Large intestine (tissue), 3 donors: ENCODE data around the gene MYLIP. TPM values are rescaled to one million over a fixed set of nuclear protein-coding genes. Genes with fewer than 3 reads are reported as not detected.

Source experiments
- DNase-seq, 2 donors: peaks; one replicate each; pipeline versions ENCODE4 v3.0.0 to v3.0.0-alpha.2; 2013
- H3K27ac ChIP-seq: one replicate; pipeline ENCODE4 v1.5.1; 2013; ENCODE audit warnings: low read length
- H3K27me3 ChIP-seq: 2 replicates; pipeline ENCODE4 v1.6.1; 2013; ENCODE audit warnings: low read length; ENCODE audit not compliant: control insufficient read depth, insufficient read depth
- H3K36me3 ChIP-seq: 2 replicates; pipeline ENCODE4 v1.6.1; 2013; ENCODE audit warnings: low read length; ENCODE audit not compliant: control insufficient read depth, insufficient read depth
- H3K4me1 ChIP-seq: one replicate; pipeline ENCODE4 v1.6.1; 2013; ENCODE audit warnings: low read length; ENCODE audit not compliant: control insufficient read depth, insufficient read depth
- H3K4me3 ChIP-seq: one replicate; pipeline ENCODE4 v1.5.1; 2013; ENCODE audit warnings: low read length
- H3K9me3 ChIP-seq: one replicate; pipeline ENCODE4 v1.6.1; 2013; ENCODE audit warnings: mild to moderate bottlenecking, low read depth, low read length, moderate library complexity; ENCODE audit not compliant: control insufficient read depth
- WGBS: methylation state at CpG from one replicate; pipeline ENCODE4 v1.1.5; 2013; ENCODE audit warnings: low lambda C conversion rate; ENCODE audit not compliant: insufficient coverage; 5-methylcytosine and 5-hydroxymethylcytosine counted together
- polyA plus RNA-seq: library from polyadenylated mRNA; unstranded; fragments of 120-200 nt; gene quantifications from one replicate; pipeline ENCODE4 v1.2.1, GENCODE V29; 2013

MYLIP gene
- polyA plus RNA-seq, 1 donor: 41.1 TPM

GRCh38 chr6:16090452-16090851, 38.4 kb upstream of the MYLIP start:
- no peaks in the 10 kb centered on the region for H3K36me3 ChIP-seq
- no peak overlapping the region for H3K4me3 ChIP-seq
- no peak for DNase-seq
- H3K9me3 ChIP-seq: no peaks in the 10 kb centered on the region
- H3K27me3 ChIP-seq: no peaks in the 10 kb centered on the region
- no CpG with 5 or more reads among the region's 1 CpG for WGBS
- no peaks in the 10 kb centered on the region for H3K4me1 ChIP-seq
- no peak overlapping the region for H3K27ac ChIP-seq

- H3K4me3 ChIP-seq: no peak overlapping the region
- no peaks in the 10 kb centered on the region for H3K36me3 ChIP-seq
- 100% methylated on average over 1 of the region's 1 CpG for WGBS
- no peak overlapping the region for H3K27ac ChIP-seq
- no peaks in the 10 kb centered on the region for H3K4me1 ChIP-seq
- H3K27me3 ChIP-seq: no peaks in the 10 kb centered on the region
- H3K9me3 ChIP-seq: no peaks in the 10 kb centered on the region
- DNase-seq: no peak
Observed at GRCh38 chr6:16090920-16091319, 38.0 kb upstream of the MYLIP start.

- Histone ChIP-seq H3K27ac (no peak overlapping the region), H3K36me3 (no peaks in the 10 kb centered on the region), H3K4me3 (no peak overlapping the region), H3K27me3 (no peaks in the 10 kb centered on the region), H3K4me1 (no peaks in the 10 kb centered on the region), H3K9me3 (no peaks in the 10 kb centered on the region)
- DNase-seq: no peak
- no CpG with 5 or more reads among the region's 4 CpGs for WGBS
Observed at GRCh38 chr6:16092140-16092539, 36.7 kb upstream of the MYLIP start.

- no CpG with 5 or more reads among the region's 5 CpGs for WGBS
- H3K4me1 ChIP-seq: peaks cover 2% of the 10 kb centered on the region
- H3K9me3 ChIP-seq: no peaks in the 10 kb centered on the region
- H3K27me3 ChIP-seq: no peaks in the 10 kb centered on the region
- no peak overlapping the region for H3K27ac ChIP-seq
- H3K4me3 ChIP-seq: no peak overlapping the region
- H3K36me3 ChIP-seq: no peaks in the 10 kb centered on the region
- no peak for DNase-seq
Observed at GRCh38 chr6:16092990-16093389, 35.9 kb upstream of the MYLIP start.

- H3K4me1 ChIP-seq: peaks cover 7% of the 10 kb centered on the region
- WGBS: 71% methylated on average over 1 of the region's 6 CpGs
Observed at GRCh38 chr6:16095180-16095579, 33.7 kb upstream of the MYLIP start.

GRCh38 chr6:16097382-16098171, 31.3 kb upstream of the MYLIP start:
- Histone ChIP-seq H3K9me3 (no peaks in the 10 kb centered on the region), H3K4me3 (no peak overlapping the region)
- 100% methylated on average over 1 of the region's 6 CpGs for WGBS

More at GRCh38 chr6:16095180-16095579, 33.7 kb upstream of the MYLIP start:
- DNase-seq: no peak
- H3K4me3 ChIP-seq: no peak overlapping the region
- no peak overlapping the region for H3K27ac ChIP-seq
- no peaks in the 10 kb centered on the region for H3K36me3 ChIP-seq
- H3K27me3 ChIP-seq: no peaks in the 10 kb centered on the region
- H3K9me3 ChIP-seq: no peaks in the 10 kb centered on the region

GRCh38 chr6:16098211-16098610, 30.7 kb upstream of the MYLIP start:
- Histone ChIP-seq H3K36me3 (no peaks in the 10 kb centered on the region), H3K4me1 (peaks cover 14% of the 10 kb centered on the region), H3K27me3 (no peaks in the 10 kb centered on the region), H3K9me3 (no peaks in the 10 kb centered on the region), H3K4me3 (no peak overlapping the region), H3K27ac (no peak overlapping the region)
- no peak for DNase-seq
- no CpG with 5 or more reads among the region's 5 CpGs for WGBS

More at GRCh38 chr6:16097382-16098171, 31.3 kb upstream of the MYLIP start:
- H3K36me3 ChIP-seq: no peaks in the 10 kb centered on the region
- H3K27me3 ChIP-seq: no peaks in the 10 kb centered on the region
- no peak overlapping the region for H3K27ac ChIP-seq
- DNase-seq: no peak
- H3K4me1 ChIP-seq: peaks cover 14% of the 10 kb centered on the region

GRCh38 chr6:16102208-16102607, 26.7 kb upstream of the MYLIP start:
- 0% methylated on average over 1 of the region's 3 CpGs for WGBS
- no peak overlapping the region for H3K4me3 ChIP-seq
- H3K4me1 ChIP-seq: peaks cover 19% of the 10 kb centered on the region
- H3K36me3 ChIP-seq: no peaks in the 10 kb centered on the region
- H3K9me3 ChIP-seq: no peaks in the 10 kb centered on the region
- H3K27ac ChIP-seq: no peak overlapping the region
- no peaks in the 10 kb centered on the region for H3K27me3 ChIP-seq
- peak in 1 of 2 donors; percentile 46 for DNase-seq

GRCh38 chr6:16103722-16104121, 25.2 kb upstream of the MYLIP start:
- H3K4me3 ChIP-seq: no peak overlapping the region
- H3K9me3 ChIP-seq: no peaks in the 10 kb centered on the region
- H3K27ac ChIP-seq: no peak overlapping the region
- peaks cover 12% of the 10 kb centered on the region for H3K4me1 ChIP-seq
- 100% methylated on average over 1 of the region's 7 CpGs for WGBS
- no peak for DNase-seq
- H3K36me3 ChIP-seq: no peaks in the 10 kb centered on the region
- no peaks in the 10 kb centered on the region for H3K27me3 ChIP-seq

GRCh38 chr6:16104624-16105433, 24.1 kb upstream of the MYLIP start:
- DNase-seq: no peak
- H3K9me3 ChIP-seq: no peaks in the 10 kb centered on the region
- 100% methylated on average over 1 of the region's 12 CpGs for WGBS
- no peak overlapping the region for H3K4me3 ChIP-seq
- H3K27ac ChIP-seq: no peak overlapping the region
- no peaks in the 10 kb centered on the region for H3K27me3 ChIP-seq
- H3K4me1 ChIP-seq: peaks cover 19% of the 10 kb centered on the region
- no peaks in the 10 kb centered on the region for H3K36me3 ChIP-seq
